HCT116 (cell line): Measurements from ENCODE around the gene KANSL1. TPM values are rescaled to one million over a fixed set of nuclear protein-coding genes. Genes with fewer than 3 reads are reported as not detected.

Experiments used
- ATAC-seq: fragments of 200-7000 bp; cut with Tn5 transposase; 2 replicates; pipeline ENCODE4 v1.9.1; 2020; ENCODE audit warnings: mild to moderate bottlenecking, moderate library complexity
- BruUV-seq: library from RNA; stranded (reverse); fragments of 400-500 nt; replicated peaks from 2 replicates; lab custom pipeline; 2021; lab: Mats Ljungman, UMichigan
- CTCF ChIA-PET: fragments of 300-600 bp; sonication (Branson Sonifier 250); formaldehyde crosslinking; loops from one replicate; lab custom pipeline; 2021; ENCODE audit warnings: antibody characterized with exemption; lab: Charles Lee
- POLR2A ChIA-PET: fragments of 300-600, 350-600 bp; sonication (Branson Sonifier 250); formaldehyde crosslinking; loops from one replicate; lab custom pipeline; 2021; ENCODE audit warnings: antibody characterized with exemption; lab: Charles Lee
- RAD21 ChIA-PET, 2 experiments: fragments of 300-600 bp; sonication (Branson Sonifier 250); formaldehyde crosslinking; loops; one replicate each; lab custom pipeline; 2023; ENCODE audit warnings: low total read pairs in 2 of 2; ENCODE audit not compliant: uncharacterized antibody in 2 of 2, unreplicated experiment in 2 of 2, low non-redundant PET in 1 of 2; lab: Charles Lee
- DNase-seq: peaks from one replicate; pipeline ENCODE4 v3.0.0-alpha.2; 2010; ENCODE audit warnings: low read depth, low spot score
- H2AFZ ChIP-seq: fragments of 200-600 bp; shearing (Covaris generic), sonication (generic); 2 replicates; pipeline ENCODE4 v1.6.1; 2017; ENCODE audit warnings: low read depth, mixed run types, mixed read lengths, antibody characterized with exemption, low read length; ENCODE audit not compliant: poor library complexity, severe bottlenecking
- H3K27ac ChIP-seq: 2 replicates; pipeline ENCODE4 v1.5.1; 2012; ENCODE audit warnings: low read depth, low read length
- H3K27me3 ChIP-seq: fragments of 200-600 bp; sonication (generic); 2 replicates; pipeline ENCODE4 v1.6.1; 2016; ENCODE audit warnings: mixed run types, low read length, mixed read lengths; ENCODE audit not compliant: insufficient read depth
- H3K36me3 ChIP-seq, 2 experiments: fragments of 200-500 bp in 1 of 2; fragments of 200-600 bp in 1 of 2; sonication (Bioruptor generic) in 1 of 2; sonication (generic) in 1 of 2; 2 replicates each; pipeline versions ENCODE4 v1.5.1 to v1.6.1; 2014 to 2016; ENCODE audit warnings: low read length in 2 of 2, inconsistent platforms in 1 of 2, mixed read lengths in 1 of 2, mixed run types in 1 of 2; ENCODE audit not compliant: insufficient read depth in 2 of 2, control insufficient read depth in 1 of 2
- H3K4me1 ChIP-seq, 2 experiments: fragments of 200-600 bp in 1 of 2; sonication (generic) in 1 of 2; 2 replicates each; pipeline versions ENCODE4 v1.5.1 to v1.6.1; 2012 to 2017; ENCODE audit warnings: low read length in 2 of 2, inconsistent platforms in 1 of 2, mild to moderate bottlenecking in 1 of 2, mixed read lengths in 1 of 2, mixed run types in 1 of 2, moderate library complexity in 1 of 2; ENCODE audit not compliant: insufficient read depth in 2 of 2, control insufficient read depth in 1 of 2
- H3K4me2 ChIP-seq: fragments of 200-600 bp; sonication (generic); 2 replicates; pipeline ENCODE4 v1.6.1; 2017; ENCODE audit warnings: mixed run types, low read length, mixed read lengths
- H3K4me3 ChIP-seq, 2 experiments: fragments of 200-600 bp in 1 of 2; sonication (generic) in 1 of 2; replicated peaks in 1 of 2; 2 replicates each; pipeline ENCODE4 v1.5.1; 2011 to 2016; ENCODE audit warnings: low read length in 2 of 2, control low read depth in 1 of 2, low read depth in 1 of 2, mild to moderate bottlenecking in 1 of 2, mixed read lengths in 1 of 2, mixed run types in 1 of 2
- H3K79me2 ChIP-seq: fragments of 200-600 bp; sonication (generic); 2 replicates; pipeline ENCODE4 v1.6.1; 2017; ENCODE audit warnings: mild to moderate bottlenecking, mixed run types, low read length, moderate library complexity, mixed read lengths; ENCODE audit not compliant: insufficient read depth
- H3K9ac ChIP-seq: fragments of 200-600 bp; sonication (generic); 2 replicates; pipeline ENCODE4 v1.6.1; 2016; ENCODE audit warnings: low read length, mixed read lengths
- H3K9me2 ChIP-seq: fragments of 200-600 bp; sonication (generic), shearing (Covaris generic); 2 replicates; pipeline ENCODE4 v1.6.1; 2017; ENCODE audit warnings: mixed run types, mild to moderate bottlenecking, moderate library complexity; ENCODE audit not compliant: insufficient read depth
- H3K9me3 ChIP-seq, 2 experiments: fragments of 200-500 bp in 1 of 2; fragments of 200-600 bp in 1 of 2; sonication (Bioruptor generic) in 1 of 2; sonication (generic) in 1 of 2; 2 replicates each; pipeline ENCODE4 v1.6.1; 2014 to 2017; ENCODE audit warnings: low read length in 2 of 2, mixed read lengths in 2 of 2, inconsistent platforms in 1 of 2, low read depth in 1 of 2, mild to moderate bottlenecking in 1 of 2, mixed run types in 1 of 2, moderate library complexity in 1 of 2; ENCODE audit not compliant: control insufficient read depth in 1 of 2, insufficient read depth in 1 of 2
- H4K20me1 ChIP-seq: fragments of 200-600 bp; sonication (generic), shearing (Covaris generic); 2 replicates; pipeline ENCODE4 v1.6.1; 2017; ENCODE audit warnings: mixed run types, mild to moderate bottlenecking, moderate library complexity; ENCODE audit not compliant: insufficient read depth
- ATF3 ChIP-seq: IDR thresholded peaks from 2 replicates; pipeline ENCODE4 v1.6.1; 2012
- ELF1 ChIP-seq: IDR thresholded peaks from 2 replicates; pipeline ENCODE4 v1.6.1; 2012; ENCODE audit warnings: low read depth, borderline replicate concordance
- EZH2phosphoT487 ChIP-seq: fragments of 200-600 bp; IDR thresholded peaks from 2 replicates; pipeline ENCODE4 v1.6.1; 2018; ENCODE audit warnings: antibody characterized with exemption, borderline replicate concordance
- FOSL1 ChIP-seq: IDR thresholded peaks from 2 replicates; pipeline ENCODE4 v1.6.1; 2012; ENCODE audit warnings: low read depth
- JUND ChIP-seq: IDR thresholded peaks from 2 replicates; pipeline ENCODE4 v1.6.1; 2012
- MAX ChIP-seq: IDR thresholded peaks from 2 replicates; pipeline ENCODE4 v1.6.1; 2012
- POLR2AphosphoS5 ChIP-seq: IDR thresholded peaks from 2 replicates; pipeline ENCODE4 v1.6.1; 2011; ENCODE audit warnings: mild to moderate bottlenecking, low read depth, low read length, moderate library complexity
- REST ChIP-seq: IDR thresholded peaks from 2 replicates; pipeline ENCODE4 v1.6.1; 2012; ENCODE audit warnings: low read depth
- SRF ChIP-seq: IDR thresholded peaks from 2 replicates; pipeline ENCODE4 v1.6.1; 2012; ENCODE audit warnings: low read depth
- ZBTB33 ChIP-seq: IDR thresholded peaks from 2 replicates; pipeline ENCODE4 v1.6.1; 2011; ENCODE audit warnings: mild to moderate bottlenecking, low read length, moderate library complexity; ENCODE audit not compliant: insufficient replicate concordance; ENCODE audit errors: extremely low read depth
- ZFX ChIP-seq: fragments of 450-650 bp; IDR thresholded peaks from 2 replicates; pipeline ENCODE4 v1.6.1; 2017
- ZNF274 ChIP-seq: fragments of 200-500 bp; sonication (Bioruptor generic); IDR thresholded peaks from 2 replicates; pipeline ENCODE4 v1.6.1; 2014; ENCODE audit warnings: mild to moderate bottlenecking, low read depth, low read length, inconsistent platforms
- intact Hi-C: fragments of 100-400 bp; cut with micrococcal nuclease; formaldehyde crosslinking; loops from 2 replicates; pipeline ENCODE4 v1.10.0; 2022
- total RNA-seq: library from RNA; stranded (reverse); gene quantifications from one replicate; pipeline ENCODE4 v1.2.1, GENCODE V29; 2021; ENCODE audit not compliant: unreplicated experiment

Gene KANSL1
- total RNA-seq, 1 experiment from 2014 or later, result 77.5 TPM

GRCh38 chr17:46074540-46074939, 118.7 kb downstream of the KANSL1 start:
- Histone ChIP-seq H3K27ac (no peak overlapping the region), H3K4me3 (no peak overlapping the region), H3K27me3 (no peaks in the 10 kb centered on the region), H3K9me2 (no peaks in the 10 kb centered on the region), H3K79me2 (peaks cover 82% of the 10 kb centered on the region), H2AFZ (no peak overlapping the region), H4K20me1 (peaks cover 29% of the 10 kb centered on the region), H3K4me2 (no peak overlapping the region), H3K36me3 (no peaks in the 10 kb centered on the region), H3K9ac (no peak overlapping the region), H3K4me1 (peaks cover 4 to 14% of the 10 kb centered on the region in 2 experiments; a peak in 2 of 4 replicates), H3K9me3 (no peaks in the 10 kb centered on the region)
- no TSS peak for BruUV-seq
- POLR2A ChIA-PET, result no interaction called here
- CTCF ChIA-PET, result interaction anchor here (0.6 kb wide), 1 partner anchor 13 kb away, joined by 3 read pairs; no protein-coding TSS in a partner anchor
- RAD21 ChIA-PET, result no interaction called here
- intact Hi-C loops, result no loop called here
- DNase-seq (no peak), ATAC-seq (no peak)
- TF ChIP-seq MAX, result no peak

- RAD21 ChIA-PET, result no interaction called here
- H3K9ac ChIP-seq, result no peak overlapping the region
- DNase-seq, result no peak
- H2AFZ ChIP-seq, result no peak overlapping the region
- no peaks in the 10 kb centered on the region for H3K9me3 ChIP-seq
- BruUV-seq, result no TSS peak
- no peak overlapping the region for H3K27ac ChIP-seq
- H3K4me3 ChIP-seq, result no peak overlapping the region
- H3K9me2 ChIP-seq, result no peaks in the 10 kb centered on the region
- POLR2A ChIA-PET, result no interaction called here
- intact Hi-C loops, result no loop called here
- H3K79me2 ChIP-seq, result peaks cover 76% of the 10 kb centered on the region
- peak; percentile 76 for ATAC-seq
- peaks cover 29% of the 10 kb centered on the region for H4K20me1 ChIP-seq
- no peaks in the 10 kb centered on the region for H3K36me3 ChIP-seq
- CTCF ChIA-PET, result interaction anchor here (3.0 kb wide), 1 partner anchor 28 kb away, joined by 8 read pairs; no protein-coding TSS in a partner anchor
- H3K27me3 ChIP-seq, result no peaks in the 10 kb centered on the region
- H3K4me2 ChIP-seq, result peak overlapping the region; percentile 6
- H3K4me1 ChIP-seq, result peaks cover 4 to 14% of the 10 kb centered on the region in 2 experiments; a peak in 2 of 4 replicates
- TF ChIP-seq SRF, result no peak
- no peak for TF ChIP-seq ZNF274
- TF ChIP-seq REST, result no peak
- TF ChIP-seq ZBTB33, result no peak
- no peak for TF ChIP-seq JUND
- no peak for TF ChIP-seq ATF3
- TF ChIP-seq POLR2AphosphoS5, result no peak
- no peak for TF ChIP-seq FOSL1
- no peak for TF ChIP-seq ELF1
- no peak for TF ChIP-seq ZFX
- no peak for TF ChIP-seq EZH2phosphoT487
Observed at GRCh38 chr17:46072998-46073397, 120.2 kb downstream of the KANSL1 start.
